ENCODE data around the gene DTX1. TPM values are rescaled to one million over a fixed set of nuclear protein-coding genes. Genes with fewer than 3 reads are reported as not detected.
"Not testable (repeated sequence)": the region's sequence is repeated elsewhere in the genome, so short reads cannot be mapped to it uniquely, and the experiment has no call there.

The DTX1 gene
- total and polyA plus RNA-seq, 4 donors = 14.4 to 83.5 (median 48.3) TPM

GRCh38 chr12:113141716-113142115, 85.2 kb downstream of the DTX1 start:
- not testable (repeated sequence) for H3K4me3 ChIP-seq (ENCODE audit: low read depth, low read length); H3K9me3 ChIP-seq (ENCODE audit: control insufficient read depth, insufficient read depth, low read length); DNase-seq (ENCODE audit: low read depth in 4 of 6, low spot score in 6 of 6); H3K27me3 ChIP-seq (ENCODE audit: control insufficient read depth, insufficient read depth, low read length); H3K27ac ChIP-seq (ENCODE audit: low read depth, low read length); H3K36me3 ChIP-seq (ENCODE audit: control insufficient read depth, insufficient read depth, low read length)
- WGBS (ENCODE audit: insufficient coverage) = 100% methylated on average over 2 of the region's 3 CpGs
- H3K4me1 ChIP-seq (ENCODE audit: control insufficient read depth, insufficient read depth, low read length) = peaks cover 14% of the 10 kb centered on the region

GRCh38 chr12:113142173-113142885, 85.8 kb downstream of the DTX1 start:
- no peak overlapping the region for H3K27ac ChIP-seq (ENCODE audit: low read depth, low read length)
- no peaks in the 10 kb centered on the region for H3K36me3 ChIP-seq (ENCODE audit: control insufficient read depth, insufficient read depth, low read length)
- H3K4me1 ChIP-seq (ENCODE audit: control insufficient read depth, insufficient read depth, low read length) = peaks cover 14% of the 10 kb centered on the region
- peaks cover 1% of the 10 kb centered on the region for H3K9me3 ChIP-seq (ENCODE audit: control insufficient read depth, insufficient read depth, low read length)
- 24% methylated on average over 11 of the region's 17 CpGs for WGBS (ENCODE audit: insufficient coverage)
- DNase-seq (ENCODE audit: low read depth in 4 of 6, low spot score in 6 of 6) = peak in 2 of 6 donors; percentile 77 to 83
- no peak overlapping the region for H3K4me3 ChIP-seq (ENCODE audit: low read depth, low read length)
- H3K27me3 ChIP-seq (ENCODE audit: control insufficient read depth, insufficient read depth, low read length) = no peaks in the 10 kb centered on the region

DNA sequence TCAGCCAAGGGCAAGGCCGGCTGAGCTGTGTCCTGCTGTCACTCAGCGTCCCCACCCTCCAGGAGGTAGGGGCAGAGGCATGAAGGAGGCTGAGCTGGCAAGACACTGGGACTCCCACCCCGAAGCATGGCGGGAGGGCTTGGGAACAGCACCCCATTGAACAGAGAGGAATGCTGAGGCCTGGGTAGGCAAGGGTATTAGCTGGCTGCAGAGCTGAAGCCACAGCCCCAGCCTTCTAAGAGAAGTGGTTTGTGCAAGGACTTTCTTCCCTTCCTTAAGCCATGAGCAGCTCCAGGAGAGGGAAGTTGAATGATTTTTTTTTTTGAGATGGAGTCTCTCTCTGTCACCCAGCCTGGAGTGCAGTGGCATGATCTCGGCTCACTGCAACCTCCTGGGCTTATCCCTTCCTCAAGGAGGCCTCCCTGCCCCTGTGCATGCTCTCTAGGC, 86.4 kb downstream of the DTX1 start:
- no peak overlapping the region for H3K27ac ChIP-seq (ENCODE audit: low read depth, low read length)
- no peak overlapping the region for H3K4me3 ChIP-seq (ENCODE audit: low read depth, low read length)
- H3K4me1 ChIP-seq (ENCODE audit: control insufficient read depth, insufficient read depth, low read length) = peaks cover 14% of the 10 kb centered on the region
- no peaks in the 10 kb centered on the region for H3K27me3 ChIP-seq (ENCODE audit: control insufficient read depth, insufficient read depth, low read length)
- H3K36me3 ChIP-seq (ENCODE audit: control insufficient read depth, insufficient read depth, low read length) = no peaks in the 10 kb centered on the region
- 63% methylated on average over 3 of the region's 5 CpGs for WGBS (ENCODE audit: insufficient coverage)
- DNase-seq (ENCODE audit: low read depth in 4 of 6, low spot score in 6 of 6) = no peak
- peaks cover 1% of the 10 kb centered on the region for H3K9me3 ChIP-seq (ENCODE audit: control insufficient read depth, insufficient read depth, low read length)

GRCh38 chr12:113143959-113144358, 87.4 kb downstream of the DTX1 start:
- Histone ChIP-seq H3K36me3 (ENCODE audit: control insufficient read depth, insufficient read depth, low read length) (no peaks in the 10 kb centered on the region), H3K27ac (ENCODE audit: low read depth, low read length) (no peak overlapping the region), H3K9me3 (ENCODE audit: control insufficient read depth, insufficient read depth, low read length) (peaks cover 1% of the 10 kb centered on the region), H3K27me3 (ENCODE audit: control insufficient read depth, insufficient read depth, low read length) (no peaks in the 10 kb centered on the region), H3K4me3 (ENCODE audit: low read depth, low read length) (no peak overlapping the region), H3K4me1 (ENCODE audit: control insufficient read depth, insufficient read depth, low read length) (peaks cover 15% of the 10 kb centered on the region)
- no peak for DNase-seq (ENCODE audit: low read depth in 4 of 6, low spot score in 6 of 6)
- 94% methylated on average over 3 of the region's 8 CpGs for WGBS (ENCODE audit: insufficient coverage)

- Histone ChIP-seq H3K9me3 (ENCODE audit: control insufficient read depth, insufficient read depth, low read length) (peaks cover 1% of the 10 kb centered on the region), H3K4me1 (ENCODE audit: control insufficient read depth, insufficient read depth, low read length) (peaks cover 23% of the 10 kb centered on the region), H3K36me3 (ENCODE audit: control insufficient read depth, insufficient read depth, low read length) (no peaks in the 10 kb centered on the region), H3K27me3 (ENCODE audit: control insufficient read depth, insufficient read depth, low read length) (no peaks in the 10 kb centered on the region), H3K27ac (ENCODE audit: low read depth, low read length) (no peak overlapping the region), H3K4me3 (ENCODE audit: low read depth, low read length) (no peak overlapping the region)
- DNase-seq (ENCODE audit: low read depth in 4 of 6, low spot score in 6 of 6) = no peak
- WGBS (ENCODE audit: insufficient coverage) = 100% methylated on average over 2 of the region's 5 CpGs
These were observed 88.3 kb downstream of the DTX1 start for GRCh38 chr12:113144806-113145205.

DNA sequence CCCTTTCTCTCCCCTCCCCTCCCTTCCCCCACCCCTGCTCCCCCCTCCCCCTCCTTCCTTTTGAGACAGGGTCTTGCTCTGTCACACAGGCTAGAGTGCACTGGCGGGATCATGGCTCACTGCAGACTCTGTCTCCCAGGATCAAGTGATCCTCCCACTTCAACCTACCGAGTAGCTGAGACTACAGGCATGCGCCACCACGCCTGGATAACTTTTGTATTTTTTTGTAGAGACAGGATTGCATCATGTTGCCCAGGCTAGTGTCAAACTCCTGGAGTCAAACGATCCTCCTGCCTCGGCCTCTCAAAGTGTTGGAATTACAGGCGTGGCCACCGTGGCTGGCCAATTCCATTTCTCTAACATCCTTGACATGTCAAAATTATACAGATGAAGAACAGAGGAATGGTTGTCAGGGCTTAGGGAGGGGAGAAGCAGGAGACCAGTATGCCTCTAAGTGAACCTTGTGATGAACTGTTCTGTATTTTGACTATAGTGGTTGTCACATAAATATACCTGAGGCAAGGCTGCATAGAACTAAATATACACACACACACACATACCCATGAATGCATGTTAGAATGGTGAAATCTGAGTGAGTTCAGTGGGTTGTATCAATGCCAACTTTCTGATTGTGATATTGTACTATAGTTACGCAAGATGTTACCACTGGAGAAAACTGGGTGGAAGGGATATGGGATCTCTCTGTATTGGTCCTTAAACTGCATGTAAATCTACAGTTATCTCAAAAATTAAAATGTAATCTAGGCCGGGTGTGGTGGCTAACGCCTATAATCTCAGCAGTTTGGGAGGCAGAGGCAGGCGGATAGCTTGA, 89.4 kb downstream of the DTX1 start:
- peaks cover 32% of the 10 kb centered on the region for H3K4me1 ChIP-seq (ENCODE audit: control insufficient read depth, insufficient read depth, low read length)
- H3K9me3 ChIP-seq (ENCODE audit: control insufficient read depth, insufficient read depth, low read length) = peaks cover 1% of the 10 kb centered on the region
- H3K27ac ChIP-seq (ENCODE audit: low read depth, low read length) = no peak overlapping the region
- H3K36me3 ChIP-seq (ENCODE audit: control insufficient read depth, insufficient read depth, low read length) = no peaks in the 10 kb centered on the region
- WGBS (ENCODE audit: insufficient coverage) = 61% methylated on average over 2 of the region's 12 CpGs
- H3K4me3 ChIP-seq (ENCODE audit: low read depth, low read length) = no peak overlapping the region
- no peaks in the 10 kb centered on the region for H3K27me3 ChIP-seq (ENCODE audit: control insufficient read depth, insufficient read depth, low read length)
- DNase-seq (ENCODE audit: low read depth in 4 of 6, low spot score in 6 of 6) = no peak

DNA sequence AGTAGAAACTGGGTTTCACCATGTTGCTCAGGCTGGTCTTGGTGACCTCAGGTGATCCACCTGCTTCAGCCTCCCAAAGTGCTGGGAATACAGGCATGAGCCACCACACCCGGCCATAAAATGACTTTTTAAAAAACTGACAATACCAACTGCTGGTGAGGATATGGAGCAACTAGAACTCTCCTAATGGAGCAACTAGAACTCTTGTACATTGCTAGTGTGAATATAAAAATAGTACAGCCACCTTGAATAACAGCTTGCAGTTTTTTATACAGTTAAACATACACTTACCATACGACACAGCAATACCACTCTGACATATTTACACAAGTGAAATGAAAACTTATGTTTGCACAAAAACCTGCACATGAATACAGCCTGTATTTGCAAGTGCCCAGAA, 90.5 kb downstream of the DTX1 start:
- H3K4me3 ChIP-seq (ENCODE audit: low read depth, low read length) = no peak overlapping the region
- WGBS (ENCODE audit: insufficient coverage) = no CpG with 5 or more reads among the region's 2 CpGs
- no peak for DNase-seq (ENCODE audit: low read depth in 4 of 6, low spot score in 6 of 6)
- H3K4me1 ChIP-seq (ENCODE audit: control insufficient read depth, insufficient read depth, low read length) = peaks cover 30% of the 10 kb centered on the region
- peaks cover 2% of the 10 kb centered on the region for H3K27me3 ChIP-seq (ENCODE audit: control insufficient read depth, insufficient read depth, low read length)
- H3K27ac ChIP-seq (ENCODE audit: low read depth, low read length) = no peak overlapping the region
- H3K36me3 ChIP-seq (ENCODE audit: control insufficient read depth, insufficient read depth, low read length) = no peaks in the 10 kb centered on the region
- H3K9me3 ChIP-seq (ENCODE audit: control insufficient read depth, insufficient read depth, low read length) = peaks cover 1% of the 10 kb centered on the region

Other genes starting within 250 kb of the DTX1 start
- 10 to 100 TPM; 14.0 to 14.5 TPM for gene OAS1, start 149.8 kb upstream of the DTX1 start, total RNA-seq
- 1 to 10 TPM; 5.3 to 6.1 TPM for gene OAS1, start 149.8 kb upstream of the DTX1 start, polyA plus RNA-seq (ENCODE audit: insufficient read length in 2 of 2)
- gene OAS3, start 118.3 kb upstream of the DTX1 start, total RNA-seq = 10 to 100 TPM in 1 of 2 donors, 1 to 10 TPM in 1; 7.5 to 12.1 TPM
- 1 to 10 TPM; 7.2 to 7.4 TPM for gene OAS3, start 118.3 kb upstream of the DTX1 start, polyA plus RNA-seq (ENCODE audit: insufficient read length in 2 of 2)
- 1 to 10 TPM; 4.9 to 9.3 TPM for gene OAS2, start 78.2 kb upstream of the DTX1 start, total RNA-seq
- gene OAS2, start 78.2 kb upstream of the DTX1 start, polyA plus RNA-seq (ENCODE audit: insufficient read length in 2 of 2) = 1 to 10 TPM; 4.1 to 5.1 TPM
- gene RASAL1, start 79.0 kb downstream of the DTX1 start, total RNA-seq = 1 to 10 TPM in 1 of 2 donors, under 1 TPM in 1; 0.72 to 2.6 TPM
- gene RASAL1, start 79.0 kb downstream of the DTX1 start, polyA plus RNA-seq (ENCODE audit: insufficient read length in 2 of 2) = 1 to 10 TPM; 2.2 to 3.0 TPM
- 1 to 10 TPM; 1.2 to 7.6 TPM for gene CFAP73, start 93.0 kb downstream of the DTX1 start, total RNA-seq
- 10 to 100 TPM; 12.4 to 14.9 TPM for gene CFAP73, start 93.0 kb downstream of the DTX1 start, polyA plus RNA-seq (ENCODE audit: insufficient read length in 2 of 2)
- gene DDX54, start 128.7 kb downstream of the DTX1 start, total RNA-seq = 10 to 100 TPM; 14.0 to 19.8 TPM
- gene DDX54, start 128.7 kb downstream of the DTX1 start, polyA plus RNA-seq (ENCODE audit: insufficient read length in 2 of 2) = 10 to 100 TPM; 65.7 to 67.1 TPM
- 10 to 100 TPM; 11.7 to 25.9 TPM for gene RITA1, start 129.0 kb downstream of the DTX1 start, total RNA-seq
- gene RITA1, start 129.0 kb downstream of the DTX1 start, polyA plus RNA-seq (ENCODE audit: insufficient read length in 2 of 2) = 10 to 100 TPM; 31.4 to 32.1 TPM
- 10 to 100 TPM; 14.0 to 25.1 TPM for gene TPCN1, start 164.7 kb downstream of the DTX1 start, total RNA-seq
- gene TPCN1, start 164.7 kb downstream of the DTX1 start, polyA plus RNA-seq (ENCODE audit: insufficient read length in 2 of 2) = 10 to 100 TPM; 33.1 to 43.8 TPM